Activated gamma-delta T cell (primary cell): ENCODE measurements around the gene MCM8.
A peak's percentile ranks its signal among the peaks of the same experiment; 100 is the strongest.

Source experiments
- DNase-seq: peaks from one replicate; lab custom pipeline; 2025; lab: John Stamatoyannopoulos, UW
- total RNA-seq, 2 donors: gene quantifications; one replicate each; lab custom pipeline; 2026; lab: John Stamatoyannopoulos, UW

The MCM8 gene
- total RNA-seq: 15.2 to 17.3 reads per million in 2 donors

DNA sequence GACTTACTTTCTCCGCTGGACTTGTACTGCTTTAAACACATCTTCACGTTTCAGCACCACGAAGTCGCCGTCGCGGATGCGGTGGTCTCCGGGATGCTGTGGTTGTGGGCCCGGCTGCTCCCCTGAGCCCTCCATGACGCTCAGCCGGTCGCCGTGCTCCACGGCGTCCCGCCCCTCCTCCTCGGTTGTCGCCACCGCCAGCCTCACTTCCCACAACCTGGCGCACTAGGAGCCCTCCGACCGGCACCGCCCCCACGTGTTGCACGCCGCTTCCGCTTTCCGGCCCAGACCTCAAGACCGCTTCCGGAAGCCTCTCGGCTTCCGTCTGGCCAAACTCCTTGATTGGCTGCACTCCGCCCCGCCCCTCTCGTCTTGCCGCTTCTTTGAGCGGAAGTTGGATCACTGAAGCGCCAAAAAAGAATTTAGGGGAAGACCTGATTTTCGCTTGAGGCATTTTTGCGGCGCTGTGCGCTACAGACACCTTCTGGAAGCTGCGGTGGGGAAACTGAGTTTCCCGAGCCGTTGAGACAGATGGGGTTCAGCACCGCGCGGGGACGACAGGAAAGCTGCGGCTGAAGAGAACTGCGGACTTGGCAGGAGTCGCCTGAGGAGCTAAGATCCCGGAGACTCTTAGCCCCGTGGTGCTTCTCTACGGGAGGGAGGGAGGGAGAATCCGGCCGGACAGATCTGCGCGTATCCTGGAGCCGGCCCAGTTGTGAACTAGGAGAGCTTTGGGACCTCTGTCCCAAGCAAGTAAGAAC, at the start of gene MCM8, which contains the start of gene TRMT6:
MCM8 (plus strand) TSS at position 382 of the 761 bp plus-strand sequence. CDS start 1,364 bp downstream, outside the sequence.
TRMT6 (minus strand) TSS at position 263 of the 761 bp plus-strand sequence; CDS start at position 135, 128 bp downstream.
- peak; percentile 89 for DNase-seq

- DNase-seq: no peak
Measured at GRCh38 chr20:5900908-5901307, 49.5 kb upstream of the MCM8 start.

DNA sequence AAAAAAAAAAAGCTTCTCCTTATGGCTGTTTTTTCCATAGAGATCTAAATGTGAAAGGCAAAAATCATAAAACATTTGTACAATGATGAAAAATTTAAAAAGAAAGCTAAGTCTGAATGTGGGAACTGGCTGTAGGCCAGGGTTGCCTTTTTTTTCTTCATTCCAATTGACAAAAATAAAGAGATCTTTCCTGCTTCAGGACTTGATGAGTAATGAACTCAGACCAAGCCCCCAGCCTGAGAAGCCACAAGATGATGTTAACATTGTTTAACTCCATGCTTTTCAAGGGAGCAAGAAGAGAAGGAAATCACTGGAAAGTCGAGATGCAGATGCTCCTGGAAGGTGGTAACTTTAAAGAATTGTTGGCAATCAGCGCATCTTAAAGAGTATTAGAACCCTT, 41.5 kb upstream of the MCM8 start:
- DNase-seq: no peak

DNA sequence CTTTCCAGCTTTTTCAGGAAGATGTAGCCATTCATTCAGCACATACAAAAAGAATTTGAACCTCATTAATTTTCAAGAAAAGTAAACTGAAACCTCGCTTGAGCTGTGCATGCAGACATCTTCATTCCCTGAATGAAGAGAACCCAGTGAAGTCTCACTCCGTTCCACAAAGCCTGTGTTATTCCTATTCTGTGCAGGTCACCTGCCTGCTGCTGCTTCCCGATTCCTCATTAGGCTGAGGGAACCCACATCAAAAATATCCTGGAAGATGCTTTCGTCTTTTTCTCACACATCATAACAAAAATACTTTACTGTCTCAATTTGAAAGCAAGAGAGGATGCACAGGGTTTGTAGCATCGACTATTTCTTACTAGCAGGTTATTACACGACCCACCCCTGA, 40.3 kb upstream of the MCM8 start:
- no peak for DNase-seq

DNA sequence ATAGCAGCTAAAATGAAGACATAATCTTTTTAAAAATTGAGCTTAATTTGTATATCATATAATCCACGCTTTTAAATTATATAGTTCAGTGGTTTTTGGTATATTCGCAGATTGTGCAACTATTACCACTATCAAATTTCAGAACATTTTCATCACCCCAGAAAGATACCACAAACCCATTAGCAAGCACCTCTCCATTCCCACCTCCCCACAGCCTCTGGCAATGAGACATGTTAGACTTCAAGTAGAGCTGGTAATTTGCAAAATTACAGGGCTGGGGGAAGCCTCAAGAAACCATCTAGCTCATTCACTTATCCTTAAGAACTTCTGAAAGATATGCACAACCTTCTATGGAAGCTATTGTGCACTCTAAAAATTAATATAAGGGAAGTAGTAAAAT, 37.3 kb upstream of the MCM8 start:
- DNase-seq: no peak

GRCh38 chr20:5914859-5915258, 35.6 kb upstream of the MCM8 start:
- no peak for DNase-seq

GRCh38 chr20:5918856-5919625, 31.4 kb upstream of the MCM8 start:
- DNase-seq: no peak

GRCh38 chr20:5919626-5920544, 30.6 kb upstream of the MCM8 start:
- DNase-seq: no peak

GRCh38 chr20:5920581-5920980, 29.9 kb upstream of the MCM8 start:
- no peak for DNase-seq

DNA sequence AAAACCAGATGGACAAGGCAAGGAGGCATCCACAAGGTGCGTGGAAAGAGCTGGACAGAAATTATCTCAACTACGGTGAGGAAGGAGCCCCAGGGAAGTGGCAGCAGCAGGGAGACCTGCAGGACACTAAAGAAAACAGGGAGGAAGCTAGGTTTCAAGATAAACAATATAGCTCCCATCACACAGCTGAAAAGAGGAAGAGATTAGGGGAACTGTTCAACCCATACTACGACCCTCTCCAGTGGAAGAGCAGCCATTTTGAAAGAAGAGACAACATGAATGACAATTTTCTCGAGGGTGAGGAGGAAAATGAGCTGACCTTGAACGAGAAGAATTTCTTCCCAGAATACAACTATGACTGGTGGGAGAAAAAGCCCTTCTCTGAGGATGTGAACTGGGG, 27.0 kb upstream of the MCM8 start:
- no peak for DNase-seq

DNA sequence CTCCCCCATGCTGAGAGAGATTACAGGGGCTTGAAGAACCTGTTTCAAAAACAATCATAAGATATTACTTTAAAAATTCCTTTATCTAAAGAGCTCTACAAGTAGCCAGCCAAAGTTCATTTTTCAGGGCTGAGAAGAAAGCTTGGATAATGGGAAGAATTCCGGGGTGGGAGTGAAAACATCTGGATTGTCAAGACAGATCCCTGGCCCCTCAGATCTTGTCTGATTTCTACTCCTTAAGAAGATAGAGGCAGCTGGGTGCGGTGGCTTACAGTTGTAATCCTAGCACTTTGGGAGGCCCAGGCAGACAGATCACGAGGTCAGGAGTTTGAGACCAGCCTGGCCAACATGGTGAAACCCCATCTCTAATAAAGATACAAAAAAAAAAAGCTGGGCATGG, 24.9 kb upstream of the MCM8 start:
- no peak for DNase-seq

GRCh38 chr20:5927749-5928462, 22.5 kb upstream of the MCM8 start:
- no peak for DNase-seq

DNA sequence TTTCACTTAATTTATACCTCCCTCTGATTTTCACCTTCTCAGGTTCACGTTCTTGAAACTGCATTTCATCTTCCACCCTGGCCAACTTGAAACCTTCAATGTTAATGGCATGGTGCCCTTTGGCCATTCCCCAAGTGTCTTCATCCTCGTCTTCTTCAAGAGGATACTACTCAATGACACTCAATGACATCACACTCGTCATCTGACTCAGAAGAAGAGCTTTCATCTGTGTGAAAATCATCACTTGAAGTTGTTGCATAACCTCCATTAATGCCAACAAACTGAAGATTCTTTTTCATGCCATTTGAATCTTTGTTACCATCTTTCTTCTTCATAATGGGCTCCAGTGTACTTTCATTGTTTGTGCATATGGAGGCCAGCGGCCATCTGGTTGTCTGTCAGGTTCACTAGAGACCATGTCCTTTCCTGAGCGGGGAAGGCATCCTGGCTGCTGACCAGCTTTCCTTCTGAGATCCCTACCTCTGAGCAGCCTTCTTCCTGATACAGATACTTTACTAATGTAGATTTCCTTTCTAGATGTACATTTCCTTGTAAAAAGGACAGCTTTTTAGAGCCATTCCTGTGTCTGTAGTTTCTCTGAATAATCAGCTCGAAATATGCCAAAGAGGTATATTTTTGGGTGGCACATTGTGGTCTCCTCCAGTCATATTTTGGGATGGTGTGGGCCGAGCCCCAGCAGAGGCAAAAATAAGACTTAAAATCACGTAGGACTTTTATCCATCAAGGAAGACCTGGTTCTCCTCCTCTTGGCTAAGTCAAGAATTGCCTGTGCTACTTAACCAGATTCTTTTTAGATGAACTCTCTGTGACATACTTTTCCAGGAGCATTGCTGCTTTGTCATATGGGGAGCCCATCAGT, 21.4 kb upstream of the MCM8 start:
- no peak for DNase-seq

- no peak for DNase-seq
Measured at GRCh38 chr20:5931411-5931810, 19.0 kb upstream of the MCM8 start.

DNA sequence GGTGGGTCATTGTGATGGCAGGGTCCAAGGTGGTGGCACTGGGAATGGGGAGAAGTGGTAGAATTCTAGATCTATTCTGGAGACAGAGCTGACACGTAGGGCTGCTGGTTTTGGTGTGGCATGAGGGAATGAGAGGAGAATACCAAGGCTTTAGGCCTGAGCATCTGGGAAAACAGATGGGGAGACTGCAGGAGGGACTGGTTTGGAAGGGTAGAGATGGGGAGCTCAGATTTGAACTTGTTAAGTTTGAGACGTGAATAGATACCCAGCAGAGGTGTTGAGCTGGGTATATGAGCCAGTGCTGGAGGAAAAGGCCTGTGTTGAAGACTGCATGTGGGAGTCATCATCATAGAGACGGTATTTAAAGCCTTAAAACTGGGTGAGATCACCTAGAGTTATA, 17.7 kb upstream of the MCM8 start:
- no peak for DNase-seq

DNA sequence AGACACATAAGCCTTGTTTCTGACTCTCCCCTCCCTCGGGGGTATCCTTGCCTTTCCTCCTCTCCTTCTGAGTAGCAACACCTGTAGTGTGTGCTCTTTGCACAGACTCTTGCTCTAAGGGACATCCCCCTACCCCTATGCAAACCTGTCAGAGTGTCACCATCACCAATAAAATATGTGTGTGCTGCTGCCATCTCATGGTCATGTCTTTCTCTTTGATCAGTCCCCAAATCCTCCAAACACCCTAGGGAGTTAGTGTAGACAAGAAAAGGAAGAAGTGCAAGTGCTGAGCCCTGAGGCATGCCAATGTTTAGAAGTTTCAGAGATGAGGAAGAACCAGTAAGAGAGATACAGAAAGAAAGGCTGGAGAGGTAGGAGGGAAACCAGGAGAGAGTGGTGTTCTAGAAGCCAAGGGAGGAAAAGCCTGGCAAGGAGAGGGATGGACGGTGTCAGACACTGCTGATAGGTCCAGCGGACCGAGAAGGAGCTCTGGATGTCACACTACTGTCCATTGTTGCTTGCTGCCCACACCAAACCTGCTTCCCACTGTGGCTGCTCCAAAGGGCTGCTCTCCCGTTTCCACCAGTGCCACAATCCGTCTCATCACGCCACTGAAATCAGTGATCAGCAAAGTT, 16.5 kb upstream of the MCM8 start:
- no peak for DNase-seq

GRCh38 chr20:5935384-5935783, 15.1 kb upstream of the MCM8 start:
- DNase-seq: no peak

DNA sequence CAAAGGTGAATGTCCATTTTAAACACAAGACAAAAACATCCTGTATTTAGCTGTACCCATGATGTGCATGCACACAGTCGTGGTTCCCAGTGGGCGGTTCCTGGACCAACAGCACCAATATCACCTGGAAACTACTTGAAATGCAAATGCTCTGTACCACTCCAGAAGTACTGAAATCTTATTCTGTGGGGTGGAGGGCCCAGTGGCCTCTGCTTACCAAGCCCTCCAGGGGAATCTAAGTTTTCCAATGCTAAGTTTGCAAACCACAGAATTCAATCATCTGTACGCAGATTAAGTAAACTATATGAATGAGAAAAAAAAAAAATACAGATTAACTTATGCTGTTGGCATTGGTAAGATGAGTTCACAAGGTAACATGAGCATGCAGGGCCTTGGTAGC, 14.2 kb upstream of the MCM8 start:
- no peak for DNase-seq

- DNase-seq: no peak
Measured at GRCh38 chr20:5938456-5939029, 11.9 kb upstream of the MCM8 start.

- DNase-seq: no peak
Measured at GRCh38 chr20:5945963-5946362, 4.5 kb upstream of the MCM8 start.
